H1 (cell line): ENCODE measurements around the gene MYF5.

Source experiments
- CBX8 ChIP-seq: fragments of 300-800, 300-1000 bp; sonication (generic); IDR thresholded peaks from 2 replicates; pipeline ENCODE4 v1.7.1; 2016; ENCODE audit warnings: low read depth, low read length, borderline replicate concordance
- CTCF ChIP-seq, 3 experiments: IDR thresholded peaks; 1 replicate in 2 of 3; 2 replicates in 1 of 3; pipeline versions ENCODE4 v1.5.1 to v1.6.1; 2011; ENCODE audit warnings: low read length in 3 of 3, mild to moderate bottlenecking in 3 of 3, inconsistent platforms in 2 of 3, low read depth in 1 of 3, moderate library complexity in 1 of 3; ENCODE audit not compliant: insufficient read depth in 1 of 3; ENCODE audit errors: control extremely low read depth in 1 of 3
- EGR1 ChIP-seq: IDR thresholded peaks from 2 replicates; pipeline ENCODE4 v1.6.1; 2011; ENCODE audit warnings: low read depth, low read length, borderline replicate concordance
- POLR2AphosphoS5 ChIP-seq: IDR thresholded peaks from 2 replicates; pipeline ENCODE4 v1.6.1; 2011; ENCODE audit warnings: low read depth, low read length
- USF2 ChIP-seq: IDR thresholded peaks from 2 replicates; pipeline ENCODE4 v1.6.1; 2011; ENCODE audit warnings: low read length, improper control_type of control experiment
- TF ChIP-seq, protein P1 (sequence below): IDR thresholded peaks from 2 replicates; pipeline ENCODE4 v1.6.1; 2011; ENCODE audit warnings: low read depth, mild to moderate bottlenecking, low read length; ENCODE audit not compliant: insufficient read depth
- TF ChIP-seq, protein P2 (sequence below): IDR thresholded peaks from 2 replicates; pipeline ENCODE4 v1.6.1; 2012; ENCODE audit warnings: inconsistent platforms
- TF ChIP-seq, protein P3 (sequence below): IDR thresholded peaks from 2 replicates; pipeline ENCODE4 v1.6.1; 2012; ENCODE audit warnings: inconsistent platforms

DNA sequence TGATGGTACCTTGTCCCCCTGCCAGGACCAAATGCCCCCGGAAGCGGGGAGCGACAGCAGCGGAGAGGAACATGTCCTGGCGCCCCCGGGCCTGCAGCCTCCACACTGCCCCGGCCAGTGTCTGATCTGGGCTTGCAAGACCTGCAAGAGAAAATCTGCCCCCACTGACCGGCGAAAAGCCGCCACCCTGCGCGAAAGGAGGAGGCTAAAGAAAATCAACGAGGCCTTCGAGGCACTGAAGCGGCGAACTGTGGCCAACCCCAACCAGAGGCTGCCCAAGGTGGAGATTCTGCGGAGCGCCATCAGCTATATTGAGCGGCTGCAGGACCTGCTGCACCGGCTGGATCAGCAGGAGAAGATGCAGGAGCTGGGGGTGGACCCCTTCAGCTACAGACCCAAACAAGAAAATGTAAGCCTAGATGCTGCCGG, 8.9 kb upstream of the MYF5 start:
- TF ChIP-seq USF2, result no peak
- no peak for TF ChIP-seq EGR1
- TF ChIP-seq CTCF (IDR thresholded peaks at IDR 0.05; ENCODE audit: control extremely low read depth in 1 of 3, insufficient read depth in 1 of 3, low read depth in 1 of 3, low read length in 3 of 3), result no peak
- TF ChIP-seq, protein P1, sequence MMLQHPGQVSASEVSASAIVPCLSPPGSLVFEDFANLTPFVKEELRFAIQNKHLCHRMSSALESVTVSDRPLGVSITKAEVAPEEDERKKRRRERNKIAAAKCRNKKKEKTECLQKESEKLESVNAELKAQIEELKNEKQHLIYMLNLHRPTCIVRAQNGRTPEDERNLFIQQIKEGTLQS, result no peak
- TF ChIP-seq, protein P2, sequence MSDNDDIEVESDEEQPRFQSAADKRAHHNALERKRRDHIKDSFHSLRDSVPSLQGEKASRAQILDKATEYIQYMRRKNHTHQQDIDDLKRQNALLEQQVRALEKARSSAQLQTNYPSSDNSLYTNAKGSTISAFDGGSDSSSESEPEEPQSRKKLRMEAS, result no peak
- TF ChIP-seq, protein P3, sequence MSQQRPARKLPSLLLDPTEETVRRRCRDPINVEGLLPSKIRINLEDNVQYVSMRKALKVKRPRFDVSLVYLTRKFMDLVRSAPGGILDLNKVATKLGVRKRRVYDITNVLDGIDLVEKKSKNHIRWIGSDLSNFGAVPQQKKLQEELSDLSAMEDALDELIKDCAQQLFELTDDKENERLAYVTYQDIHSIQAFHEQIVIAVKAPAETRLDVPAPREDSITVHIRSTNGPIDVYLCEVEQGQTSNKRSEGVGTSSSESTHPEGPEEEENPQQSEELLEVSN, result no peak
- no peak for TF ChIP-seq POLR2AphosphoS5
- TF ChIP-seq CBX8, result no peak
